Measurements from ENCODE around the gene FAM184A.
"Not testable (repeated sequence)": the region's sequence is repeated elsewhere in the genome, so short reads cannot be mapped to it uniquely, and the experiment has no call there.

Gene FAM184A

GRCh38 chr6:119052987-119053386 lies 25.5 kb downstream of the FAM184A start:
- no peak for DNase-seq (ENCODE audit: low read depth in 2 of 2)

- DNase-seq (ENCODE audit: low read depth in 2 of 2), result no peak
Measured at GRCh38 chr6:119052292-119052889, 26.1 kb downstream of the FAM184A start.

- no peak for DNase-seq (ENCODE audit: low read depth in 2 of 2)
Measured at GRCh38 chr6:119044255-119044654, 34.2 kb downstream of the FAM184A start.

- DNase-seq (ENCODE audit: low read depth in 2 of 2), result no peak
Measured at GRCh38 chr6:119043783-119044182, 34.7 kb downstream of the FAM184A start.

GRCh38 chr6:119043265-119043664 lies 35.2 kb downstream of the FAM184A start:
- no peak for DNase-seq (ENCODE audit: low read depth in 2 of 2)

- DNase-seq (ENCODE audit: low read depth in 2 of 2), result no peak
Measured at GRCh38 chr6:119040636-119041035, 37.8 kb downstream of the FAM184A start.

- DNase-seq (ENCODE audit: low read depth in 2 of 2), result no peak
Measured at GRCh38 chr6:119040229-119040628, 38.2 kb downstream of the FAM184A start.

- DNase-seq (ENCODE audit: low read depth in 2 of 2), result no peak
Measured at GRCh38 chr6:119037941-119038623, 40.4 kb downstream of the FAM184A start.

- DNase-seq (ENCODE audit: low read depth in 2 of 2), result no peak
Measured at GRCh38 chr6:119037264-119037663, 41.2 kb downstream of the FAM184A start.

GRCh38 chr6:119036081-119036480 lies 42.4 kb downstream of the FAM184A start:
- no peak for DNase-seq (ENCODE audit: low read depth in 2 of 2)

GRCh38 chr6:119035459-119035858 lies 43.0 kb downstream of the FAM184A start:
- no peak for DNase-seq (ENCODE audit: low read depth in 2 of 2)

GRCh38 chr6:119034827-119035458 lies 43.5 kb downstream of the FAM184A start:
- DNase-seq (ENCODE audit: low read depth in 2 of 2), result no peak

- DNase-seq (ENCODE audit: low read depth in 2 of 2), result no peak
Measured at GRCh38 chr6:119032428-119032827, 46.0 kb downstream of the FAM184A start.

- DNase-seq (ENCODE audit: low read depth in 2 of 2), result no peak
Measured at GRCh38 chr6:119030759-119031158, 47.7 kb downstream of the FAM184A start.

GRCh38 chr6:119028091-119028490 lies 50.4 kb downstream of the FAM184A start:
- no peak for DNase-seq (ENCODE audit: low read depth in 2 of 2)

GRCh38 chr6:119027465-119027864 lies 51.0 kb downstream of the FAM184A start:
- DNase-seq (ENCODE audit: low read depth in 2 of 2), result no peak

GRCh38 chr6:119026822-119027221 lies 51.6 kb downstream of the FAM184A start:
- no peak for DNase-seq (ENCODE audit: low read depth in 2 of 2)

- no peak for DNase-seq (ENCODE audit: low read depth in 2 of 2)
Measured at GRCh38 chr6:119025793-119026192, 52.7 kb downstream of the FAM184A start.

GRCh38 chr6:119024111-119024510 lies 54.4 kb downstream of the FAM184A start:
- no peak for DNase-seq (ENCODE audit: low read depth in 2 of 2)

- DNase-seq (ENCODE audit: low read depth in 2 of 2), result no peak
Measured at GRCh38 chr6:119022796-119023195, 55.7 kb downstream of the FAM184A start.

- no peak for DNase-seq (ENCODE audit: low read depth in 2 of 2)
Measured at GRCh38 chr6:119020597-119021561, 57.6 kb downstream of the FAM184A start.

GRCh38 chr6:119015165-119015564 lies 63.3 kb downstream of the FAM184A start:
- not testable (repeated sequence) for DNase-seq (ENCODE audit: low read depth in 2 of 2)

Data from stimulated activated CD8-positive, alpha-beta memory T cell treated with anti-CD3 and anti-CD28 coated beads, Interleukin-7, amount 100 ng/mL, for 1 hour (primary cell).